ENCODE results near the gene SIK3. TPM values are rescaled to one million over a fixed set of nuclear protein-coding genes. Genes with fewer than 3 reads are reported as not detected.

Gene SIK3
- total RNA-seq, 4 donors from 2014 or later: 45.0 to 70.2 (median 48.8) TPM

- Histone ChIP-seq H3K27ac (peak overlapping the region in 3 of 4 donors; percentile 62 to 93 (median 82)), H3K36me3 (no peaks in the 10 kb centered on the region), H3K4me1 (peaks cover 0 to 91% (median 66%) of the 10 kb centered on the region in 4 donors), H3K9me3 (no peaks in the 10 kb centered on the region), H3K4me3 (no peak overlapping the region), H3K27me3 (no peaks in the 10 kb centered on the region)
- TF ChIP-seq EP300 (IDR thresholded peaks at IDR 0.05) (peak in 1 of 2 donors; percentile 69), CTCF (IDR thresholded peaks at IDR 0.05) (no peak)
- WGBS, 2 donors: 38 to 48% methylated on average over 2 of the region's 2 CpGs
- no peak for DNase-seq (ENCODE audit: low spot score in 2 of 2)
Observed at GRCh38 chr11:116986521-116987105, 111.6 kb downstream of the SIK3 start.

GRCh38 chr11:116984589-116984988 lies 113.6 kb downstream of the SIK3 start:
- 31 to 38% methylated on average over 6 of the region's 6 CpGs for WGBS, 2 donors
- TF ChIP-seq CTCF (IDR thresholded peaks at IDR 0.05) (no peak), EP300 (IDR thresholded peaks at IDR 0.05) (peak in 1 of 2 donors; percentile 63), POLR2A (IDR thresholded peaks at IDR 0.05) (no peak)
- H3K4me3 ChIP-seq: no peak overlapping the region
- H3K27me3 ChIP-seq: no peaks in the 10 kb centered on the region
- peak overlapping the region; percentile 45 to 93 (median 82) for H3K27ac ChIP-seq
- H3K4me1 ChIP-seq: peaks cover 0 to 89% (median 73%) of the 10 kb centered on the region in 4 donors
- no peaks in the 10 kb centered on the region for H3K9me3 ChIP-seq
- H3K36me3 ChIP-seq: no peaks in the 10 kb centered on the region
- DNase-seq (ENCODE audit: low spot score in 2 of 2): peak in 1 of 2 donors; percentile 49

GRCh38 chr11:116984186-116984585 lies 114.0 kb downstream of the SIK3 start:
- DNase-seq (ENCODE audit: low spot score in 2 of 2): no peak
- H3K27me3 ChIP-seq: no peaks in the 10 kb centered on the region
- peaks cover 0 to 87% (median 69%) of the 10 kb centered on the region in 4 donors for H3K4me1 ChIP-seq
- H3K4me3 ChIP-seq: no peak overlapping the region
- WGBS, 2 donors: 35 to 49% methylated on average over 4 of the region's 4 CpGs
- no peak for TF ChIP-seq POLR2A (IDR thresholded peaks at IDR 0.05)
- no peak for TF ChIP-seq CTCF (IDR thresholded peaks at IDR 0.05)
- no peak for TF ChIP-seq EP300 (IDR thresholded peaks at IDR 0.05)
- no peaks in the 10 kb centered on the region for H3K9me3 ChIP-seq
- peak overlapping the region; percentile 45 to 93 (median 82) for H3K27ac ChIP-seq
- H3K36me3 ChIP-seq: no peaks in the 10 kb centered on the region

GRCh38 chr11:116981266-116981885 lies 116.9 kb downstream of the SIK3 start:
- TF ChIP-seq EP300 (IDR thresholded peaks at IDR 0.05): peak in 1 of 2 donors; percentile 20
- no peak for TF ChIP-seq POLR2A (IDR thresholded peaks at IDR 0.05)
- peaks cover 0 to 71% (median 42%) of the 10 kb centered on the region in 4 donors for H3K4me1 ChIP-seq
- WGBS, 2 donors: 81 to 88% methylated on average over 4 of the region's 4 CpGs
- DNase-seq (ENCODE audit: low spot score in 2 of 2): no peak
- peak overlapping the region in 3 of 4 donors; percentile 40 to 67 (median 44) for H3K27ac ChIP-seq
- no peak overlapping the region for H3K4me3 ChIP-seq
- no peaks in the 10 kb centered on the region for H3K27me3 ChIP-seq
- no peaks in the 10 kb centered on the region for H3K9me3 ChIP-seq
- no peaks in the 10 kb centered on the region for H3K36me3 ChIP-seq

GRCh38 chr11:116980136-116980793 lies 118.0 kb downstream of the SIK3 start:
- peaks cover 0 to 62% (median 34%) of the 10 kb centered on the region in 4 donors for H3K4me1 ChIP-seq
- no peaks in the 10 kb centered on the region for H3K27me3 ChIP-seq
- DNase-seq (ENCODE audit: low spot score in 2 of 2): no peak
- TF ChIP-seq CTCF (IDR thresholded peaks at IDR 0.05) (no peak), POLR2A (IDR thresholded peaks at IDR 0.05) (no peak), EP300 (IDR thresholded peaks at IDR 0.05) (no peak)
- no peaks in the 10 kb centered on the region for H3K9me3 ChIP-seq
- 55 to 67% methylated on average over 7 of the region's 7 CpGs for WGBS, 2 donors
- H3K4me3 ChIP-seq: no peak overlapping the region
- no peaks in the 10 kb centered on the region for H3K36me3 ChIP-seq
- peak overlapping the region in 3 of 4 donors; percentile 60 to 67 (median 65) for H3K27ac ChIP-seq
